GM19099 (cell line): ENCODE data around the gene NEO1.

ENCODE experiments used
- POLR2A ChIP-seq: IDR thresholded peaks from 3 replicates; pipeline ENCODE4 v1.6.1; 2011; ENCODE audit warnings: low read depth; ENCODE audit not compliant: insufficient read length; ENCODE audit errors: extremely low read depth

Gene NEO1

DNA sequence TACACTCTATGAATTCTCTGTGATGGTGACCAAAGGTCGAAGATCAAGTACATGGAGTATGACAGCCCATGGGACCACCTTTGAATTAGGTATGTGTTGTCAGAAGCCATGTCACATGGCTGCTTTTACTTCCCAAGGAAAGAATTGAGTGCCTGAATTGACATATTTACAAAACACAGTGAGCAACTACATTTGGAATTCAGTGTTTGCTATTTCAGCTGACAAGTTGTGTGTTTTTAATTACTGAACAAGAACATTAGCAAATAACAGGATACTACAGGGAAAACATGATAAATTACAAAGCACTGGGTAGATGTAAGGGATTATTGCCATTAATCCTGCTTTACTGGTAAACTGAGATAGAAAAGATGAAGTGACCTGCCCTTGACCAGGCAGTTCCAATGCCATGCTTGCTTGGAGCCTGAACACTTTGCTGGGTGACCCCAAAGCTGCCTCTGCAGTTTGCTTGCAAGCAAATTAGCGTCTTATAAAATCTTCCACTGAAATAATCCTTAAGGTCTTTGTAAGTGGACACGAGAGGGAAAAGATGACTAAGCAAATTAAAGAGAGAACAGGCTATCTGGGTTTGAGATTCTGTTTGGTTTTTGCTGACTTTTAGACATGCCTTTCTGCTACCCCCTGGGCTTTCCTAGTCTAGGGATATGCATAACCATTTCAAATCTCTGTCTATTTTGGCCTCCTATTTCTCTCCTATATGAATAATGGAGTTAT lies 218.3 kb downstream of the NEO1 start:
- no peak for TF ChIP-seq POLR2A

DNA sequence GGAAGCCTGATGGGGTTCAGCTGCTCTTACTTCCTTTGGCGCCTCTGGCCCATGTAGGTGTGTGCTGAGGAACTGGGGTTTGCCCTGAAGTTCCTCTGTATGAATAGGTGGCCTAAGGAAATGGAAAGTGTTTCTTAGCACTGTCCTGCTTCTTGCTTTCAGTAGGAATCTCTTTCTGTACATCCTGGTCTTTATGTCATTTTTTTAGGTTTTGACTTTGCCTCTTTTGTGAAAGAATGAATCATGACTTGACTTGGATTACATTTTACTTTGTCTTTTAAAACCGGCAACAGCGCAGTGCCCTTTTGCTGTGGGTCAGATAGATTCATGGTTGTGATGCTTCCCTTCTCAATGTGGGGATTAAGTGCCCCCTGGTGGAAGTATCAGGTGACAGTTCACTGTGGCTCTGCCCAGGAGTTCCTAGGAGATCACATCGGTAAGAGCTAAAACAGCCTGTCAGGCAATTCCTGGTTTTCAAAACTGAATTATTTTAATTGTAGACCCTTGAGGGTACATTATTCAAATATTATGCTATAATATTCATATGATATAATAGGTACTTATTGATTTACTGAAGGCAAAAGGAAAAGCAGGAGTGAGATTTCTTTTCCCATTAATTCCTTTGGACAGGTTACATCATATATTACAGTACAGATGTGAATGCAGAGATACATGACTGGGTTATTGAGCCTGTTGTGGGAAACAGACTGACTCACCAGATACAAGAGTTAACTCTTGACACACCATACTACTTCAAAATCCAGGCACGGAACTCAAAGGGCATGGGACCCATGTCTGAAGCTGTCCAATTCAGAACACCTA lies 221.1 kb downstream of the NEO1 start:
- TF ChIP-seq POLR2A, result no peak

GRCh38 chr15:73275862-73276261 lies 223.6 kb downstream of the NEO1 start:
- TF ChIP-seq POLR2A, result no peak

DNA sequence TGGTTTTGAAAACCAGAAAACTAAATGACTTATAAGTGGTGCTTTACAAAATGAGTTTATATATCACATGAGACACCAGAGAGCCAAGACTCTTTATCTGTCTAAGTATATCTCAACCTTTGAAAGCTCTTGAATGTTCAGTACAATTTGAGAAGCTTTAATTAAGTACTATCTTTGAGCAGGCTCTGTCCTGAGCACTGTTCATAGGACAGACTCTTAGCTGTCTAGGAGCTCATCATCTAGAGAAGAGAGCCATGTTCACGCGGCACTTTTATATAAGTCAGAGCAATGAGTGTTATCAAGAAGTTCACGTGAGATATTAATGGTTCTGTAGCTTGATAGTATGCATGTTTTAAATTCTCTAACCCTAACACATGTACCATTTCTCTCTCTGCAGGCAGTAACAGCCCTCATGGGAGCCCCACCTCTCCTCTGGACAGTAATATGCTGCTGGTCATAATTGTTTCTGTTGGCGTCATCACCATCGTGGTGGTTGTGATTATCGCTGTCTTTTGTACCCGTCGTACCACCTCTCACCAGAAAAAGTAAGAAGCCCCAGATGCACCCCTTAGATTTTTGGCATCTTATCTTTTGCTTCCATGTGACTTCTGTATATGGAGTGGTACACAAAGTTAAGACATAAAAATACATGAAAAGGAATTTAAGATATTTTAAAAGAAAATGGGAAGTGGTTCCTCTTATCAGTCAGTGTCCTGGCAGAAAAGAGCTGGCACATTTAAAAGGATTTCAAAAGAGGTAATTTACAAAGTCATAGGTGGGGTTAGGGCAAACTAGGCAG lies 230.5 kb downstream of the NEO1 start:
- no peak for TF ChIP-seq POLR2A

- TF ChIP-seq POLR2A, result no peak
Observed at GRCh38 chr15:73283366-73283962, 231.2 kb downstream of the NEO1 start.

- TF ChIP-seq POLR2A, result no peak
Observed at GRCh38 chr15:73284090-73284716, 231.9 kb downstream of the NEO1 start.

DNA sequence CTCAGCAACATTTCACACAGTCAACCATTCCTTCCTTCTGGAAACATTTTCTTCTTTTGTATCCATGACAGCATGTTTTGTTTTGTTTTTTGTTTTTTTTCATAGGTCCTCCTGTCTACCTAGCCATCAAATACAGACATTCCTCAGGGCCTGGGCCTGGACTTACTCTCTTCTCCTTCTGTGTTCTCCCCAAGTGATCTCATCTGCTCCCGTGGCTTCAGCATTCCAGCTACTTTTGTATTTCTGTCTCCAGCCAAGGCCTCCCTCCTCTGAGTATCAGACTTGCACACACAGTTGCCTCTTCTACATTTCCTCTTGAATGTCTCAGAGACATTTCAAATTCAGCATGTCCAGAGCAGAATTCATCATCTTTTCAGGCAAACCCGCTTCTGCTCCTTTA lies 234.0 kb downstream of the NEO1 start:
- no peak for TF ChIP-seq POLR2A

GRCh38 chr15:73287019-73287418 lies 234.8 kb downstream of the NEO1 start:
- no peak for TF ChIP-seq POLR2A

DNA sequence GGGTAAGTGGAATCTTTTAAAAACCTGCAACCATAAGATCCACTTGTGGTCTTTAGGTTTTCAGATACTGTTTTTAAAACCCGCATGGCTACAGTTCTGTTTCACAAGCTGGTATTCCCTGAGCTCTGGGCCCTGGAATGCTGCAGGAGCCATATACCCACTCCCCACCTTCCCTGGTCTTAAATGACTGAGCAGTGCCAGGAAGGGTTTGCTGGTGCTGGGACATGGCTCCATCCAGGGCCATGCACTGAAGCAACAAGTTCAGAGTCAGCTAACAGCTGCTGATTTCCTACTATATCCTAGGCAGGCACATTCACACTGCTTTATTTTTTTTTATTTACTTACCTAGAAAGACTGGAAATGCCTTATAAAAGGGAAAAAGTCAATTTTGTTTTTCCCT lies 239.2 kb downstream of the NEO1 start:
- TF ChIP-seq POLR2A, result no peak

GRCh38 chr15:73293773-73294172 lies 241.5 kb downstream of the NEO1 start:
- no peak for TF ChIP-seq POLR2A

GRCh38 chr15:73295630-73296286 lies 243.5 kb downstream of the NEO1 start:
- TF ChIP-seq POLR2A, result no peak

DNA sequence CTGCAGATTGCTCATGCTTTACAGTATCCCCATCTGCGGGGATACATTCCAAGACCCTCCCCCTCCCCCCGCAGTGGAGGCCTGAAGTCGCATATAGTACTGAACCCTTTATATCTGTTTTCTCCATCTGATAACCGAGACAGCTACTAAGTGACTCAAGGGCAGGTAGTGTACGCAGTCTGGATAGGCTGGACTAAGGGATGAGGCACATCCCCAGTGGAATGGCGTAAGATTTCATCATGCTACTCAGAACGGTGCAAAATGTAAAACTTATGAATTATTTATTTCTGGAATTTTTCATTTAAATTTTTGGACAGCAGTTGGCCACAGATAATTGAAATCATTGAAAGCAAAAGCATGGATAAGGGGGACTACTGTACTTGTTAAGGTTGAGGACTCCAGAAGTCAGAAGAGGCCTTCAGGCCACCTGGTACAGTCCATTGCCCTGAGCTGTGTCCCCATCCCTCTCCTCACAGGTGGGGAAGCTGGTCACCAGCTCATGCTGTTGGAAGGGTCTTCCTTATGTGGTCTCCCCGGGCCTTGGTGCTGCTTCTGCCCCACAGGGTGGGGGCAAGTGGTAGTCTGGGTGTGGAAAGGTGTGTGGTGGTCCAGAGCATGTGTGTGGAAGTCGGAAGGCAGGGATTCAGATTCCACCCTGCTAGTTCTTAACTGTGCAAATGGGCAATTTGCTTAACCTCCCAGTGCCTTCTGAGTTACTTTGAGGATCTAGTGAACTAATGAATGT lies 244.5 kb downstream of the NEO1 start:
- no peak for TF ChIP-seq POLR2A

DNA sequence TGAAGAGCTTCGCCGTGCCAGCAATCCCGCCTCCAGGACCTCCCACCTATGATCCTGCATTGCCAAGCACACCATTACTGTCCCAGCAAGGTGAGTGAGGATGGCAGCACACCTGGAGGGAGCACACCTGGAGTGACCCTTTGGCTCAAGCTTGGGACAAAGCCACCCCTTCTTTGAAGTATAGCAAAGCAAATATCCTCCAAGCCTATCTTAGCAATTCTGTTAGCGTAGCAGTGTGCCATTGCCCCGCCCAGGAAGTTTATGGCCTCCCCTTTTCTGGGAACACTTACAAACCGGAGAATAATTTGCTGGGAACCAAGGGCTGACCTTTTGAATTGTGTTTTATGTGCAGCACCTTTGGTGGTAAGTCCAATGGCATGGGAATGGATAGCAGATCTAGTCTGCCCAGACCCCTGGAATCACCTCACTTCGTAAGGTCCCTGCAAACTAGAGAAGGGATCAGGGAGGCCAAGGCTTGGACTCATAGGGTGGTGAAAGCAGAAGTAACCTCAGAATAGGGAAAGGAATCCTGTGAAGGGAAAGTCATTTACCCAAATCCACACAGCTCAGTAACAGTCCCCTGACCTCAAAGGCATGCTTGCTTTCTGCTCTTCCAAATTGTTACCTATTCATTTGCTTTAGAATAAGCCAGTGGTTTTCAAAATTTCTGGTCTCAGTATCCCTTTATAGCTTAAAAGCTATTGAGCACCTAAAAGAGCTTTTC lies 246.4 kb downstream of the NEO1 start:
- no peak for TF ChIP-seq POLR2A

DNA sequence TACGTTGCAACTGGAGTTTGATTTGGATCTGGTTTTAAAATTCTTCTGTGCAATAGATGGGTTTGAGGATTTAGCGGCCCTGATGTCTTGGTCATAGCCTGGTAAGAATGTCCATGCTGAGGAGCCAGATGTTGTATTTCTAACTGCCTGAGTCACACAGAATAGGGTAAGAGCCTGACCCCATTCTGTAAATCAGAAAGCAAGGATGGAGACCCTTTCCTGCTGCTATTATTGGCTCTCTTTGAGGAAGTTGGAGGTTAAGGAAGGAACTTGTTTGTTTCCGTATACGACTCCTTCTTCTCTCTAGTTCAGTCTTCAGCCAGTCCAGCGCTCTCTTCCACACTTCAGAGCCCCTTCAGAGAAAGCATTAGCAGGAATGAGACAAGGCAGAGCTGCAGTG lies 251.4 kb downstream of the NEO1 start:
- no peak for TF ChIP-seq POLR2A
